ENCODE measurements around the gene TRPC4AP. TPM values are rescaled to one million over a fixed set of nuclear protein-coding genes. Genes with fewer than 3 reads are reported as not detected.

Gene TRPC4AP
- total RNA-seq, 1 experiment from 2014 or later, result 48.6 TPM

DNA sequence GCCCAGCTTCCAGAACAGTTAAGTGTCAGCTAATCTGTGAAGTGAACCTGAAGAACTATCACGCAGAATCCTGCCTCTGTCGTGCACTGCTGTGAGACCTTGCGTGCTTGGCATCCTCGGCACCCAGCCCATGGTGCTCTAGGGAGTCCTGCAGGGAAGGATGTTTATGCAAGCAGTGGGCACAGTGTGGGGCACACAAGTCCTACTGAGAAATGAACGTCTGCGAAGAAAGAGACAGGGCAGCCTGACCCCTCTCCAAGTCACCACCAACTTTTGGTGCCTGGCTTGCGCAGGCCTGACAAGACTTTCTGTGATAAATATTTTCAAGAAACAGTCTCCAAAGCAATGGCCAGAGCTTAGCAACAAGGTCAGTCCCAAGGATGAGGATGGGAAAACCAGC lies 69.0 kb downstream of the TRPC4AP start:
- H3K27me3 ChIP-seq (ENCODE audit: insufficient read depth, low read length), result no peaks in the 10 kb centered on the region
- no peak for ATAC-seq
- RAD21 ChIA-PET (ENCODE audit: low non-redundant PET in 1 of 2, low total read pairs in 2 of 2, uncharacterized antibody in 2 of 2, unreplicated experiment in 2 of 2), result no interaction called here
- POLR2A ChIA-PET, result no interaction called here
- no peak overlapping the region for H3K9ac ChIP-seq (ENCODE audit: low read length)
- no peak overlapping the region for H3K27ac ChIP-seq (ENCODE audit: low read depth, low read length)
- H3K4me2 ChIP-seq (ENCODE audit: low read length), result no peak overlapping the region
- intact Hi-C loops (cut with micrococcal nuclease), result no loop called here
- no peaks in the 10 kb centered on the region for H3K9me3 ChIP-seq (ENCODE audit: control insufficient read depth in 1 of 2, insufficient read depth in 1 of 2, low read depth in 1 of 2, low read length in 2 of 2)
- peaks cover 3 to 16% of the 10 kb centered on the region in 2 experiments for H3K36me3 ChIP-seq (ENCODE audit: control insufficient read depth in 1 of 2, insufficient read depth in 2 of 2, low read length in 2 of 2)
- H4K20me1 ChIP-seq (ENCODE audit: insufficient read depth), result no peaks in the 10 kb centered on the region
- no peak for DNase-seq (ENCODE audit: low read depth, low spot score)
- TF ChIP-seq SRF (IDR thresholded peaks at IDR 0.05; ENCODE audit: low read depth), result no peak
- no peak for TF ChIP-seq RAD21 (IDR thresholded peaks at IDR 0.05; ENCODE audit: low read depth)
- TF ChIP-seq POLR2A (IDR thresholded peaks at IDR 0.05; ENCODE audit: borderline replicate concordance, extremely low read depth, insufficient read depth, insufficient read length), result no peak
- H3K9me2 ChIP-seq (ENCODE audit: insufficient read depth), result no peaks in the 10 kb centered on the region
- no peak overlapping the region for H2AFZ ChIP-seq (ENCODE audit: low read depth, low read length, poor library complexity, severe bottlenecking)
- no peak overlapping the region for H3K4me3 ChIP-seq (replicated peaks in 1 of 2; ENCODE audit: low read depth in 1 of 2, low read length in 2 of 2)
- no TSS peak for BruUV-seq (replicated peaks)
- no peaks in the 10 kb centered on the region for H3K4me1 ChIP-seq (ENCODE audit: control insufficient read depth in 1 of 2, insufficient read depth in 2 of 2, low read length in 2 of 2)
- H3K79me2 ChIP-seq (ENCODE audit: insufficient read depth, low read length), result no peaks in the 10 kb centered on the region
- CTCF ChIA-PET, result no interaction called here

DNA sequence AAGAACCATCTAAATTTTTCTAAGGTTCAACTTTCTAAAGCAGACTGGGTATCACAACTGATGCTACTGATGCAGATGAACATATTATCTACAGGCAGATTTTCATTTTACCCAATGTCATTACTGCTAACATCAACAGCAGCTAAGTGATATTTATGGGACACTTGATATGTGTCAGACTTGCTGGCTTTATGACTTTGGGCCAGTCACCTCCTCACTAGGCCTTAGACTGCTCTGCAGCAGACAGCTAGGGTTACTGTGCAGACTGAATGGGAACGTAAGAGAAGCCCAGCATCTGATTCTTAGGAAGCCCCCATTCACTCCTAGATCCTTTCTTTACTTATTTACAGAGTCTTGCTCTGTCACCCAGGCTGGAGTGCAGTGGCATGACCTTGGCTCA lies 70.8 kb downstream of the TRPC4AP start:
- H4K20me1 ChIP-seq (ENCODE audit: insufficient read depth), result no peaks in the 10 kb centered on the region
- H3K9me3 ChIP-seq (ENCODE audit: control insufficient read depth in 1 of 2, insufficient read depth in 1 of 2, low read depth in 1 of 2, low read length in 2 of 2), result no peaks in the 10 kb centered on the region
- peaks cover 3 to 16% of the 10 kb centered on the region in 2 experiments for H3K36me3 ChIP-seq (ENCODE audit: control insufficient read depth in 1 of 2, insufficient read depth in 2 of 2, low read length in 2 of 2)
- RAD21 ChIA-PET (ENCODE audit: low non-redundant PET in 1 of 2, low total read pairs in 2 of 2, uncharacterized antibody in 2 of 2, unreplicated experiment in 2 of 2), result no interaction called here
- H2AFZ ChIP-seq (ENCODE audit: low read depth, low read length, poor library complexity, severe bottlenecking), result no peak overlapping the region
- no peak overlapping the region for H3K27ac ChIP-seq (ENCODE audit: low read depth, low read length)
- intact Hi-C loops (cut with micrococcal nuclease), result no loop called here
- no peaks in the 10 kb centered on the region for H3K27me3 ChIP-seq (ENCODE audit: insufficient read depth, low read length)
- DNase-seq (ENCODE audit: low read depth, low spot score), result no peak
- no TSS peak for BruUV-seq (replicated peaks)
- no peaks in the 10 kb centered on the region for H3K9me2 ChIP-seq (ENCODE audit: insufficient read depth)
- H3K4me1 ChIP-seq (ENCODE audit: control insufficient read depth in 1 of 2, insufficient read depth in 2 of 2, low read length in 2 of 2), result no peaks in the 10 kb centered on the region
- POLR2A ChIA-PET, result no interaction called here
- H3K9ac ChIP-seq (ENCODE audit: low read length), result no peak overlapping the region
- no peak overlapping the region for H3K4me3 ChIP-seq (replicated peaks in 1 of 2; ENCODE audit: low read depth in 1 of 2, low read length in 2 of 2)
- no peaks in the 10 kb centered on the region for H3K79me2 ChIP-seq (ENCODE audit: insufficient read depth, low read length)
- TF ChIP-seq JUND (IDR thresholded peaks at IDR 0.05) (no peak), RAD21 (IDR thresholded peaks at IDR 0.05; ENCODE audit: low read depth) (no peak), FOSL1 (IDR thresholded peaks at IDR 0.05; ENCODE audit: low read depth) (no peak), ZFX (IDR thresholded peaks at IDR 0.05) (no peak), POLR2A (IDR thresholded peaks at IDR 0.05; ENCODE audit: borderline replicate concordance, extremely low read depth, insufficient read depth, insufficient read length) (no peak)
- TF ChIP-seq, protein P1, sequence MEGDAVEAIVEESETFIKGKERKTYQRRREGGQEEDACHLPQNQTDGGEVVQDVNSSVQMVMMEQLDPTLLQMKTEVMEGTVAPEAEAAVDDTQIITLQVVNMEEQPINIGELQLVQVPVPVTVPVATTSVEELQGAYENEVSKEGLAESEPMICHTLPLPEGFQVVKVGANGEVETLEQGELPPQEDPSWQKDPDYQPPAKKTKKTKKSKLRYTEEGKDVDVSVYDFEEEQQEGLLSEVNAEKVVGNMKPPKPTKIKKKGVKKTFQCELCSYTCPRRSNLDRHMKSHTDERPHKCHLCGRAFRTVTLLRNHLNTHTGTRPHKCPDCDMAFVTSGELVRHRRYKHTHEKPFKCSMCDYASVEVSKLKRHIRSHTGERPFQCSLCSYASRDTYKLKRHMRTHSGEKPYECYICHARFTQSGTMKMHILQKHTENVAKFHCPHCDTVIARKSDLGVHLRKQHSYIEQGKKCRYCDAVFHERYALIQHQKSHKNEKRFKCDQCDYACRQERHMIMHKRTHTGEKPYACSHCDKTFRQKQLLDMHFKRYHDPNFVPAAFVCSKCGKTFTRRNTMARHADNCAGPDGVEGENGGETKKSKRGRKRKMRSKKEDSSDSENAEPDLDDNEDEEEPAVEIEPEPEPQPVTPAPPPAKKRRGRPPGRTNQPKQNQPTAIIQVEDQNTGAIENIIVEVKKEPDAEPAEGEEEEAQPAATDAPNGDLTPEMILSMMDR (IDR thresholded peaks at IDR 0.05 in 2 of 3, conservative IDR thresholded peaks at IDR 0.05 in 1 of 3; ENCODE audit: borderline replicate concordance in 1 of 3, insufficient read depth in 1 of 3, low read depth in 2 of 3, low read length in 2 of 3), result no peak
- CTCF ChIA-PET, result no interaction called here
- no peak overlapping the region for H3K4me2 ChIP-seq (ENCODE audit: low read length)
- ATAC-seq, result no peak
